ENCODE data around the gene ZNF526. TPM values are rescaled to one million over a fixed set of nuclear protein-coding genes. Genes with fewer than 3 reads are reported as not detected.

The ZNF526 gene
- total and polyA plus RNA-seq, 9 of the 15 experiments (the other 6 are each of a cell fraction or from before 2014, with no cell fraction given) = 1.3 to 17.9 (median 6.2) TPM

- no peak for TF ChIP-seq IFI16 (CRISPR knock-in tag; IDR thresholded peaks at IDR 0.05)
- TF ChIP-seq ZNF444 (CRISPR knock-in tag; IDR thresholded peaks at IDR 0.05) = no peak
- TF ChIP-seq XRCC4 (IDR thresholded peaks at IDR 0.05; ENCODE audit: extremely low read depth, insufficient read depth, insufficient read length) = no peak
- TF ChIP-seq L3MBTL2 (IDR thresholded peaks at IDR 0.05) = peak; percentile 72
- TF ChIP-seq ZKSCAN8 (CRISPR knock-in tag; IDR thresholded peaks at IDR 0.05) = no peak
- TF ChIP-seq TSC22D4 (tag; IDR thresholded peaks at IDR 0.05) = no peak
- TF ChIP-seq CCNT2 (IDR thresholded peaks at IDR 0.05; ENCODE audit: borderline replicate concordance, extremely low read depth, insufficient read length, low read depth, low read length) = no peak
- TF ChIP-seq TCFL5 (CRISPR knock-in tag; conservative IDR thresholded peaks at IDR 0.05) = no peak
- TF ChIP-seq ZNF277 (CRISPR knock-in tag; IDR thresholded peaks at IDR 0.05; ENCODE audit: borderline replicate concordance) = no peak
- 0 out of 2 replicates have a peak, but pooled peaks have one; percentile 52 for TF ChIP-seq MTA3 (IDR thresholded peaks at IDR 0.05; ENCODE audit: borderline replicate concordance)
- no peak for TF ChIP-seq ZNF512 (tag; IDR thresholded peaks at IDR 0.05)
- no peak for TF ChIP-seq CBFB (CRISPR knock-in tag; IDR thresholded peaks at IDR 0.05)
- TF ChIP-seq MECOM (CRISPR knock-in tag; IDR thresholded peaks at IDR 0.05) = peak; percentile 90
- no peak for TF ChIP-seq GMEB1 (CRISPR knock-in tag; IDR thresholded peaks at IDR 0.05)
- TF ChIP-seq MCM3 (IDR thresholded peaks at IDR 0.05) = no peak
- TF ChIP-seq SP1 (CRISPR knock-in tag; IDR thresholded peaks at IDR 0.05) = no peak
- no peak for TF ChIP-seq CTCFL (IDR thresholded peaks at IDR 0.05; ENCODE audit: borderline replicate concordance, insufficient read depth, low read depth, low read length, poor library complexity, severe bottlenecking)
- no peak for TF ChIP-seq ERF (CRISPR knock-in tag; IDR thresholded peaks at IDR 0.05)
- no peak for TF ChIP-seq NCOA4 (IDR thresholded peaks at IDR 0.05; ENCODE audit: partially characterized antibody)
- TF ChIP-seq ATF3 (IDR thresholded peaks at IDR 0.05) = no peak
- no peak for TF ChIP-seq ATF3 (CRISPR knock-in tag; conservative IDR thresholded peaks at IDR 0.05)
- TF ChIP-seq SNAPC5 (CRISPR knock-in tag; IDR thresholded peaks at IDR 0.05) = no peak
Observed at GRCh38 chr19:42229855-42230351, 9.8 kb downstream of the ZNF526 start (continued).

Measured in K562 (cell line).